Calu3 (cell line): ENCODE data around the gene C19orf85. TPM values are rescaled to one million over a fixed set of nuclear protein-coding genes. Genes with fewer than 3 reads are reported as not detected.

Experiments used
- BruUV-seq: library from RNA; stranded (reverse); fragments of 400-500 nt; replicated peaks from 2 replicates; lab custom pipeline; 2021; lab: Mats Ljungman, UMichigan
- CTCF ChIA-PET: fragments of 300-600 bp; sonication (Branson Sonifier 250); formaldehyde crosslinking; loops from one replicate; lab custom pipeline; 2022; ENCODE audit warnings: antibody characterized with exemption; lab: Charles Lee
- DNase-seq: peaks from one replicate; pipeline ENCODE4 v3.0.0; 2022
- H3K27ac Mint-ChIP-seq: one replicate; pipeline ENCODE4 v1.8.0; 2022; ENCODE audit warnings: mixed read lengths; ENCODE audit not compliant: unreplicated experiment
- H3K27me3 Mint-ChIP-seq: one replicate; pipeline ENCODE4 v1.8.0; 2022; ENCODE audit warnings: mixed read lengths; ENCODE audit not compliant: unreplicated experiment
- H3K36me3 Mint-ChIP-seq: one replicate; pipeline ENCODE4 v1.8.0; 2022; ENCODE audit warnings: mild to moderate bottlenecking, moderate library complexity, mixed read lengths; ENCODE audit not compliant: insufficient read depth, unreplicated experiment
- H3K4me1 Mint-ChIP-seq: one replicate; pipeline ENCODE4 v1.8.0; 2022; ENCODE audit warnings: mild to moderate bottlenecking, low read depth, mixed read lengths; ENCODE audit not compliant: unreplicated experiment
- H3K4me3 Mint-ChIP-seq: one replicate; pipeline ENCODE4 v1.8.0; 2022; ENCODE audit warnings: mild to moderate bottlenecking, low read depth, moderate library complexity, mixed read lengths; ENCODE audit not compliant: unreplicated experiment
- H3K9me3 Mint-ChIP-seq: one replicate; pipeline ENCODE4 v1.8.0; 2022; ENCODE audit warnings: low read depth, mixed read lengths; ENCODE audit not compliant: unreplicated experiment
- intact Hi-C: fragments of 100-400 bp; cut with micrococcal nuclease; formaldehyde crosslinking; loops from one replicate; pipeline ENCODE4 v1.10.0; 2022; ENCODE audit not compliant: unreplicated experiment
- total RNA-seq: library from RNA; stranded (reverse); gene quantifications from 2 replicates; pipeline ENCODE4 v1.2.3, GENCODE V29; 2022
- TF ChIP-seq, protein P1 (sequence below): fragments of 200-600 bp; IDR thresholded peaks from one replicate; pipeline ENCODE4 v1.8.0; 2022; ENCODE audit warnings: antibody characterized with exemption; ENCODE audit not compliant: unreplicated experiment

C19orf85 gene
- total RNA-seq, 1 experiment from 2014 or later: not detected

DNA sequence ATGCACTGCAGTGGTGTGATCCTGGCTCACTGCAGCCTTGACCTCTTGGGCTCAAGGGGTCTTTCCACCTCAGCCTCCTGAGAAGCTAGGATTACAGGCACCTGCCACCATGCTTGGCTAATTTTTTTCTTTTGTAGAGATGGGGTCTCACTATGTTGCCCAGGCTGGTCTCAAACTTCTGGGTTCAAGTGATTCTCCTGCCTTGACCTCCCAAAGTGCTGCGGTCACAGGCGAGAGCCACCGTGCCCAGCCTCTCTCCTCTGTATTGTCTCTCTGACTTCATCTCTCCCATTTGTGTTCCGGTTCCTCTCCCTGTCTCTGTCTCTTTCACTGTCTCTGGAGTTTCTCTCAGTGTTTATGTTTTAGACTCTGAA lies 1.7 kb upstream of the C19orf85 start:
- peaks cover 66% of the 10 kb centered on the region for H3K27me3 Mint-ChIP-seq
- BruUV-seq: no TSS peak
- CTCF ChIA-PET: interaction anchor here (2.1 kb wide), 1 partner anchor 10 kb away, joined by 17 read pairs; the partner anchor contains the start of gene ZNF628
- H3K9me3 Mint-ChIP-seq: no peaks in the 10 kb centered on the region
- no peak for DNase-seq
- peaks cover 42% of the 10 kb centered on the region for H3K4me1 Mint-ChIP-seq
- H3K4me3 Mint-ChIP-seq: no peak overlapping the region
- TF ChIP-seq, protein P1, sequence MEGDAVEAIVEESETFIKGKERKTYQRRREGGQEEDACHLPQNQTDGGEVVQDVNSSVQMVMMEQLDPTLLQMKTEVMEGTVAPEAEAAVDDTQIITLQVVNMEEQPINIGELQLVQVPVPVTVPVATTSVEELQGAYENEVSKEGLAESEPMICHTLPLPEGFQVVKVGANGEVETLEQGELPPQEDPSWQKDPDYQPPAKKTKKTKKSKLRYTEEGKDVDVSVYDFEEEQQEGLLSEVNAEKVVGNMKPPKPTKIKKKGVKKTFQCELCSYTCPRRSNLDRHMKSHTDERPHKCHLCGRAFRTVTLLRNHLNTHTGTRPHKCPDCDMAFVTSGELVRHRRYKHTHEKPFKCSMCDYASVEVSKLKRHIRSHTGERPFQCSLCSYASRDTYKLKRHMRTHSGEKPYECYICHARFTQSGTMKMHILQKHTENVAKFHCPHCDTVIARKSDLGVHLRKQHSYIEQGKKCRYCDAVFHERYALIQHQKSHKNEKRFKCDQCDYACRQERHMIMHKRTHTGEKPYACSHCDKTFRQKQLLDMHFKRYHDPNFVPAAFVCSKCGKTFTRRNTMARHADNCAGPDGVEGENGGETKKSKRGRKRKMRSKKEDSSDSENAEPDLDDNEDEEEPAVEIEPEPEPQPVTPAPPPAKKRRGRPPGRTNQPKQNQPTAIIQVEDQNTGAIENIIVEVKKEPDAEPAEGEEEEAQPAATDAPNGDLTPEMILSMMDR: no peak
- peaks cover 18% of the 10 kb centered on the region for H3K36me3 Mint-ChIP-seq
- intact Hi-C loops: loop anchor here (5.0 kb wide), 1 partner anchor 166 kb away; no protein-coding TSS in a partner anchor
- no peak overlapping the region for H3K27ac Mint-ChIP-seq

DNA sequence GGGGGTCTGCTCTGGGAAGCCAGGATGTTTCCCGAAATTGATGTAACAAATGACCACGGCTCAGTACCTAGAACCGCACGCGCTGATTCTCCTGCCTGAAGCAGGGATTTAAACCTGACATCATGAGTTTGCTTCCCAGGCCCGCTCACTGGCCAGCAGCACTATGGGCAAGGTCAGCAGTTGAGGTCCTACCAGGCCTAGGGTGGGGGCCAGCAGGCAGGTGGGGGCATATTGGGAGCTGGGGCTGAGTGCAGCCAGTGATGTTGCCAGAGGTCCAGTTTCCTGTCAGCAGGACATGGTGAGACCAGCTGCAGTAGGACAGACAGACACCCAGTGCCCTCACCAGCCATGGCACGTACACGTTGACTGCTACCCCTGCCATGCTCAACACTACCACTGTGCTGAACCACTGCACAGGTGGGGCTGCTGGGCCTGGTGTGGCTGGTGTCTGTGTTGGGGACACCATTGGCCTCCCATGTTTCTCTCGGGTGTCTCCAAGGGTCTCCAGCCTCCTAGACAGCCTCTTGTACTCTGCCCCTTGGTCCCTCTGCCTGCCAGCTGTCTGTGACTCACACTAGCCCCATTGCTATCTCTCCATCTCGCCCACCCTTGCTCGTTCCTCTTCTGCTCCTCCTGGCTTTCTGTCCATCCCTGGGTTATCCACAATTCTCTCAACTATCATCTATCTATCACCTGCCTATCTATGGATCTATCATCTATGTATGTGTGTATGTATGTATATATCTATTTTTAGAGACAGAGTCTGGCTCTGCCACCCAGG lies 1.1 kb upstream of the C19orf85 start:
- H3K9me3 Mint-ChIP-seq: no peaks in the 10 kb centered on the region
- H3K27ac Mint-ChIP-seq: no peak overlapping the region
- TF ChIP-seq, protein P1: no peak
- CTCF ChIA-PET: no interaction called here
- intact Hi-C loops: loop anchor here (5.0 kb wide), 1 partner anchor 167 kb away; no protein-coding TSS in a partner anchor
- peaks cover 39% of the 10 kb centered on the region for H3K4me1 Mint-ChIP-seq
- H3K4me3 Mint-ChIP-seq: no peak overlapping the region
- peaks cover 69% of the 10 kb centered on the region for H3K27me3 Mint-ChIP-seq
- DNase-seq: no peak
- H3K36me3 Mint-ChIP-seq: peaks cover 24% of the 10 kb centered on the region
- no TSS peak for BruUV-seq

DNA sequence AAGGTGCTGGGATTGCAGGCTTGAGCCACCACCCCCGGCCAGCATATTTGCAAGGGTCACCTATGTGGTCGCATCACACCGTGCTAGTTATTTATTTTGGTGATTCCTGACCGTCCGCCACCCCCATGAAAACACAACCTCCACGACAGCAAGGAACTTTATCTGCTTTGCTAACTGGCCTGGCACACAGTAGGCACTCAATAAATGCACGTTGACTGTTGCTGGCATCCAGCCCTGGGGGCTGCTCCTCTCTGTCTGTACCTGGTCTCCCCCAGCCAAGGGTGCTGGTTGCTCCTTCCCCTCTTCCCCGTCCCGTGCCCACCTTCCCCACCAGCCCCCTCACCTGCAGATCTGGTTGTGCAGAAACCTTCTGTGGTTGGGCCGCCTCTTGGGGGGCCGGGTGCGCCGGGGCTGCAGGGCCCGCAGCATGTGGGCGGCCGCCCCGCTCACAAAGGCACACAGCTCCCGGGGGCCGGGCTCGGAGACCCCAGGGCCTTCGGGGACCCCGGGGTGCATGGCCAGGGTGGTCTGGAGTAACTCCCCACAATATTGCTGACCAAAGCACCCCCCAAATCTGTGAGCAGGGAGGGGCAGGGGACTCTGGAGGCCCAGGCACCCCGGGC lies 401 bp downstream of the C19orf85 start:
- CTCF ChIA-PET: no interaction called here
- TF ChIP-seq, protein P1: no peak
- H3K4me3 Mint-ChIP-seq: no peak overlapping the region

DNA sequence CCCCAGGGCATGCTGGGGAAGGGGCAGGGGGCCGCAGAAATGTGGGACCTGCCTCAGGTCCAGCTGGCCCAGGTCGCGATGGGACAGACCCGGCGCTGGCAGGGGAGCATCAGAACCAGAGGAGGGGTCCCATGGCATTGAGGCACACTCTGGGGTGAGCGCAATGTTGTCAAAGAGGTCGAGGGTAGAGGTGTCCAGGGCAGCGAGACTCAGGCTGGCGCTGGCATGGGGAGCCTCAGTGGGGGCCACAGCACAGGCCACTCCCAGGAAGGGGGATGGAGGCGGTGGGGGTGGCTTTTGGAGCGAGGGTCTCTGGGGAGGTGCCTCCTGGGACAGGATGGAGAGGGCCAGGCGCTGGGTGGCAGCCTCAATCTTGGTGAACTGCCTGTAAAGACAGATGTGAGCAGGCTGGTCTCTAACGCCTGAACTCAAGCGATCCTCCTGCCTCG lies 944 bp downstream of the C19orf85 start:
- TF ChIP-seq, protein P1: no peak
- intact Hi-C loops: no loop called here
- H3K27me3 Mint-ChIP-seq: peaks cover 69% of the 10 kb centered on the region
- no peak for DNase-seq
- H3K27ac Mint-ChIP-seq: no peak overlapping the region
- no TSS peak for BruUV-seq
- H3K4me3 Mint-ChIP-seq: no peak overlapping the region
- H3K4me1 Mint-ChIP-seq: peaks cover 48% of the 10 kb centered on the region
- CTCF ChIA-PET: no interaction called here
- no peaks in the 10 kb centered on the region for H3K9me3 Mint-ChIP-seq
- peaks cover 30% of the 10 kb centered on the region for H3K36me3 Mint-ChIP-seq

More for the DNA sequence above, 401 bp downstream of the C19orf85 start:
- BruUV-seq: no TSS peak
- no peaks in the 10 kb centered on the region for H3K9me3 Mint-ChIP-seq
- no peak overlapping the region for H3K27ac Mint-ChIP-seq
- peaks cover 48% of the 10 kb centered on the region for H3K4me1 Mint-ChIP-seq
- intact Hi-C loops: no loop called here
- H3K36me3 Mint-ChIP-seq: peaks cover 30% of the 10 kb centered on the region
- peaks cover 69% of the 10 kb centered on the region for H3K27me3 Mint-ChIP-seq
- no peak for DNase-seq
